DMS79 treated with DMSO at 0.1 percent for 48 hours (cell line): ENCODE results near the gene SKP1.

ENCODE experiments used
- DNase-seq: peaks from one replicate; lab custom pipeline; 2025; lab: John Stamatoyannopoulos, UW

Gene SKP1

GRCh38 chr5:134113902-134114875 is 62.6 kb downstream of the SKP1 start, which contains the start of gene TCF7:
TCF7 (plus strand) TSS chr5:134114681; CDS start chr5:134114907, 226 bp downstream.
- peak; percentile 6 for DNase-seq

GRCh38 chr5:134113363-134113889 is 63.3 kb downstream of the SKP1 start:
- DNase-seq, result no peak

GRCh38 chr5:134112726-134113362 is 63.9 kb downstream of the SKP1 start:
- no peak for DNase-seq

GRCh38 chr5:134111741-134112647 is 64.8 kb downstream of the SKP1 start:
- no peak for DNase-seq

GRCh38 chr5:134110382-134110781 is 66.4 kb downstream of the SKP1 start:
- peak; percentile 50 for DNase-seq

GRCh38 chr5:134107779-134108178 is 69.0 kb downstream of the SKP1 start:
- DNase-seq, result no peak

GRCh38 chr5:134106991-134107701 is 69.6 kb downstream of the SKP1 start:
- no peak for DNase-seq

- DNase-seq, result no peak
Observed at GRCh38 chr5:134103998-134104654, 72.6 kb downstream of the SKP1 start.

- DNase-seq, result no peak
Observed at GRCh38 chr5:134103397-134103796, 73.4 kb downstream of the SKP1 start.

GRCh38 chr5:134101686-134102439 is 74.9 kb downstream of the SKP1 start:
- no peak for DNase-seq

- DNase-seq, result no peak
Observed at GRCh38 chr5:134100283-134101091, 76.3 kb downstream of the SKP1 start.

GRCh38 chr5:134099939-134100282 is 76.8 kb downstream of the SKP1 start:
- DNase-seq, result no peak

GRCh38 chr5:134099288-134099872 is 77.4 kb downstream of the SKP1 start:
- DNase-seq, result no peak
